MM.1S (cell line): ENCODE measurements around the gene PSMB11.

Experiments
- DNase-seq: peaks from one replicate; pipeline ENCODE4 v3.0.0-alpha.2; 2015
- H2AFZ ChIP-seq: fragments of 300-600 bp; sonication (generic); 2 replicates; pipeline ENCODE4 v1.6.0; 2016; ENCODE audit warnings: antibody characterized with exemption, low read length
- H3F3A ChIP-seq: fragments of 300-600 bp; sonication (generic); 2 replicates; pipeline ENCODE4 v1.6.1; 2016; ENCODE audit warnings: mild to moderate bottlenecking, antibody characterized with exemption, low read length, moderate library complexity, mixed read lengths; ENCODE audit not compliant: insufficient read depth
- H3K27ac ChIP-seq: fragments of 300-600 bp; sonication (generic); 2 replicates; pipeline ENCODE4 v1.5.1; 2016; ENCODE audit warnings: mild to moderate bottlenecking, low read length
- H3K27me3 ChIP-seq: fragments of 300-600 bp; sonication (generic); replicated peaks from 2 replicates; pipeline ENCODE4 v1.6.0; 2016; ENCODE audit warnings: low read length; ENCODE audit not compliant: insufficient read depth
- H3K36me3 ChIP-seq: fragments of 300-600 bp; sonication (generic); replicated peaks from 2 replicates; pipeline ENCODE4 v1.6.1; 2016; ENCODE audit warnings: mild to moderate bottlenecking, low read length, mixed read lengths; ENCODE audit not compliant: insufficient read depth
- H3K4me1 ChIP-seq: fragments of 300-600 bp; sonication (generic); 2 replicates; pipeline ENCODE4 v1.6.1; 2016; ENCODE audit warnings: low read length, mixed read lengths
- H3K4me2 ChIP-seq: fragments of 300-600 bp; sonication (generic); 2 replicates; pipeline ENCODE4 v1.6.0; 2016; ENCODE audit warnings: low read depth, low read length
- H3K4me3 ChIP-seq: fragments of 300-600 bp; sonication (generic); 2 replicates; pipeline ENCODE4 v1.5.1; 2016; ENCODE audit warnings: low read length, mixed read lengths
- H3K79me2 ChIP-seq: fragments of 300-600 bp; sonication (generic); 2 replicates; pipeline ENCODE4 v1.6.1; 2016; ENCODE audit warnings: mixed run types, low read length, mixed read lengths
- H3K9ac ChIP-seq: fragments of 300-600 bp; sonication (generic); 2 replicates; pipeline ENCODE4 v1.6.1; 2016; ENCODE audit warnings: low read length, mixed read lengths
- H3K9me2 ChIP-seq: fragments of 300-600 bp; sonication (generic); replicated peaks from 2 replicates; pipeline ENCODE4 v1.6.1; 2016; ENCODE audit warnings: mild to moderate bottlenecking, low read length, mixed read lengths; ENCODE audit not compliant: insufficient read depth
- H3K9me3 ChIP-seq: fragments of 300-600 bp; sonication (generic); replicated peaks from 2 replicates; pipeline ENCODE4 v1.6.1; 2016; ENCODE audit warnings: mild to moderate bottlenecking, low read length, mixed read lengths; ENCODE audit not compliant: insufficient read depth
- H4K20me1 ChIP-seq: fragments of 300-600 bp; sonication (generic); 2 replicates; pipeline ENCODE4 v1.6.1; 2016; ENCODE audit warnings: mild to moderate bottlenecking, low read length, moderate library complexity, mixed read lengths; ENCODE audit not compliant: insufficient read depth
- EZH2 ChIP-seq: fragments of 300-600 bp; sonication (generic); optimal IDR thresholded peaks from 2 replicates; pipeline ENCODE3; 2017; ENCODE audit warnings: low read depth, mild to moderate bottlenecking, antibody characterized with exemption, low read length, mixed read lengths
- EZH2phosphoT487 ChIP-seq: fragments of 300-600 bp; sonication (generic); IDR thresholded peaks from 2 replicates; pipeline ENCODE4 v1.6.1; 2018; ENCODE audit warnings: antibody characterized with exemption, low read length
- TF ChIP-seq, protein P1 (sequence below): fragments of 300-600 bp; sonication (generic); IDR thresholded peaks from 2 replicates; pipeline ENCODE4 v1.5.1; 2016; ENCODE audit warnings: antibody characterized with exemption, low read length, mixed read lengths

PSMB11 gene

DNA sequence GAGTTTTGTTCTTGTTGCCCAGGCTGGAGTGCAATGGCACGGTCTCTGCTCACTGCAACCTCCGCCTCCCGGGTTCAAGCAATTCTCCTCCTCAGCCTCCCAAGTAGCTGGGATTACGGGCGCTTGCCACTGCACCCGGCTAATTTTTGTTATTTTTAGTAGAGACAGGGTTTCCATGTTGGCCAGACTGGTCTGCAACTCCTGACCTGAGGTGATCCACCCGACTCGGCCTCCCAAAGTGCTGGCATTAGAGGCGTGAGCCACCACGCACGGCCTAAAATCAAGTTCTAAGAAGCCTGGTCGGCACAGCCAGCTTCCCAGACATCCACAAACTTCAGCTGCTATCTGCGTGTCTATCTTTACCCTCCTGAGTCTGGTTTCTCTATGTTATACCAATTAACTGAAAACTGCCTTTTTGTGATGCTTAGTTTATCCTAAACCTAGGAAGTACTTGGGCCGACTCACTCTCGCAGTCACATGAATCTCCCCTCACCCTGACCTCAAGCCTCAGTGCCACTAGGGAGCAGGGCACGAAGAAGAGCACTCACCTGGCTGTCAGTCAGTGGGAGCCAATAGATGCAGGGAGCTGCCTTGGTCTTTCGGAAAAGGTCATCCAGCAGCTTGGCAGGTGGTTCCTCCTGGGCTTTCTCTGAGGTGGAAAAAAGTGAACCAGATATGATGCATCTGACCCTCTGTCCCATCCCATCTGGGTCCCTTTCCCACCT is 18.7 kb downstream of the PSMB11 start:
- Histone ChIP-seq H3K4me2 (no peak overlapping the region), H2AFZ (no peak overlapping the region), H3K9me3 (no peaks in the 10 kb centered on the region), H3K4me3 (no peak overlapping the region), H3K9me2 (no peaks in the 10 kb centered on the region), H3K4me1 (no peaks in the 10 kb centered on the region), H3K27ac (no peak overlapping the region), H3F3A (0 out of 2 replicates have a peak, but pooled peaks cover 14% of the 10 kb centered on the region), H3K36me3 (no peaks in the 10 kb centered on the region), H3K9ac (no peak overlapping the region), H3K79me2 (no peaks in the 10 kb centered on the region), H3K27me3 (no peaks in the 10 kb centered on the region), H4K20me1 (no peaks in the 10 kb centered on the region)
- DNase-seq: no peak
- TF ChIP-seq, protein P1, sequence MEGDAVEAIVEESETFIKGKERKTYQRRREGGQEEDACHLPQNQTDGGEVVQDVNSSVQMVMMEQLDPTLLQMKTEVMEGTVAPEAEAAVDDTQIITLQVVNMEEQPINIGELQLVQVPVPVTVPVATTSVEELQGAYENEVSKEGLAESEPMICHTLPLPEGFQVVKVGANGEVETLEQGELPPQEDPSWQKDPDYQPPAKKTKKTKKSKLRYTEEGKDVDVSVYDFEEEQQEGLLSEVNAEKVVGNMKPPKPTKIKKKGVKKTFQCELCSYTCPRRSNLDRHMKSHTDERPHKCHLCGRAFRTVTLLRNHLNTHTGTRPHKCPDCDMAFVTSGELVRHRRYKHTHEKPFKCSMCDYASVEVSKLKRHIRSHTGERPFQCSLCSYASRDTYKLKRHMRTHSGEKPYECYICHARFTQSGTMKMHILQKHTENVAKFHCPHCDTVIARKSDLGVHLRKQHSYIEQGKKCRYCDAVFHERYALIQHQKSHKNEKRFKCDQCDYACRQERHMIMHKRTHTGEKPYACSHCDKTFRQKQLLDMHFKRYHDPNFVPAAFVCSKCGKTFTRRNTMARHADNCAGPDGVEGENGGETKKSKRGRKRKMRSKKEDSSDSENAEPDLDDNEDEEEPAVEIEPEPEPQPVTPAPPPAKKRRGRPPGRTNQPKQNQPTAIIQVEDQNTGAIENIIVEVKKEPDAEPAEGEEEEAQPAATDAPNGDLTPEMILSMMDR: no peak
- TF ChIP-seq EZH2phosphoT487 (no peak), EZH2 (no peak)

DNA sequence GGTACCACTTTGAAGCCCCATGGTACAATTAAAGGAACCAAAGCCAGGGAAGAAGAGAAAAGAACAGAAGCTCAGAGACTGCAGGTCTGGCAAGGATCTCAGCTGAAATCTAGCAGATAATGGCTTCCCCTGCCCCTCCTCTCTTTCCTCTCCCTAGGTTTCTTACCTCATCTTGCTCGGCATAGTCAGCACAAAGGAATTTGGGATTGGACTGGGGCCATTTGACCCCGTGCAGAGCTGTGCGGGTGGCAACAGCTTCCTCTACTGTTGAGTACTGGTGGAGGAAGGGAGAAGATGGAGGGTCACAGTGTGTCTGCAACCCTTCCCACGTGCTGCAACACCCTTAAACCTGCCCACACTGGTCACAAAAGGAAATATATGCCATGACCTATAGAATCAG is 20.0 kb downstream of the PSMB11 start:
- no peak overlapping the region for H3K4me2 ChIP-seq
- H3K79me2 ChIP-seq: no peaks in the 10 kb centered on the region
- no peak overlapping the region for H3K27ac ChIP-seq
- H3K4me1 ChIP-seq: no peaks in the 10 kb centered on the region
- H4K20me1 ChIP-seq: no peaks in the 10 kb centered on the region
- no peaks in the 10 kb centered on the region for H3K27me3 ChIP-seq
- H3K36me3 ChIP-seq: no peaks in the 10 kb centered on the region
- H2AFZ ChIP-seq: no peak overlapping the region
- H3K9ac ChIP-seq: no peak overlapping the region
- H3K9me3 ChIP-seq: no peaks in the 10 kb centered on the region
- DNase-seq: no peak
- H3K4me3 ChIP-seq: no peak overlapping the region
- 0 out of 2 replicates have a peak, but pooled peaks cover 10% of the 10 kb centered on the region for H3F3A ChIP-seq
- H3K9me2 ChIP-seq: no peaks in the 10 kb centered on the region
- no peak for TF ChIP-seq EZH2phosphoT487
- TF ChIP-seq, protein P1: no peak
- TF ChIP-seq EZH2: no peak

DNA sequence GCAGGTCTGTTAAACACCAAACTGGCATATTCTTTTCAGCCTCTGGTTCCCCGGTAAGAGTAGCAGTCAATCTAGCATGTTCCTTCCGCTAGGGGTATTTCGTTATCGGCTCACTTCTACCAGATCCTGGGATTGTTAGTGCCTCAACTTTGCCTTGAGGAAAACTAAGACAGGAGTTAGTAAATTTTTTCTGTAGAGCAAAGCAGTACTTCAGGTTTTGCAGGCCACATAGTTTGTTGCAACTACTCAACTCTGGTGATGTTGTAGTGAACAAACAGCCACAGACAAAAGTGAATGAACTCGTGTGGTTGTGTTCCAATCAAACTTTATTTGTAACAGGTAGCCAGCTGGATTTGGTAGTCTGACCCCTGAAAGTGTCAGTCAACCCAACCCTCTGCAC is 21.6 kb downstream of the PSMB11 start:
- TF ChIP-seq EZH2: no peak
- TF ChIP-seq, protein P1: no peak
- no peak for TF ChIP-seq EZH2phosphoT487
- Histone ChIP-seq H3K4me1 (no peaks in the 10 kb centered on the region), H3F3A (0 out of 2 replicates have a peak, but pooled peaks cover 5% of the 10 kb centered on the region), H3K36me3 (no peaks in the 10 kb centered on the region), H3K9me3 (no peaks in the 10 kb centered on the region), H4K20me1 (no peaks in the 10 kb centered on the region), H3K4me2 (no peak overlapping the region), H3K79me2 (peaks cover 12% of the 10 kb centered on the region), H2AFZ (no peak overlapping the region), H3K9ac (no peak overlapping the region), H3K4me3 (no peak overlapping the region), H3K27ac (no peak overlapping the region), H3K9me2 (no peaks in the 10 kb centered on the region), H3K27me3 (no peaks in the 10 kb centered on the region)
- DNase-seq: no peak
